ENCODE measurements around the gene RNF223.
"Not testable (repeated sequence)": the region's sequence is repeated elsewhere in the genome, so short reads cannot be mapped to it uniquely, and the experiment has no call there.

The RNF223 gene

GRCh38 chr1:1044455-1045078 lies 29.5 kb downstream of the RNF223 start:
- DNase-seq (ENCODE audit: low spot score) = no peak

DNA sequence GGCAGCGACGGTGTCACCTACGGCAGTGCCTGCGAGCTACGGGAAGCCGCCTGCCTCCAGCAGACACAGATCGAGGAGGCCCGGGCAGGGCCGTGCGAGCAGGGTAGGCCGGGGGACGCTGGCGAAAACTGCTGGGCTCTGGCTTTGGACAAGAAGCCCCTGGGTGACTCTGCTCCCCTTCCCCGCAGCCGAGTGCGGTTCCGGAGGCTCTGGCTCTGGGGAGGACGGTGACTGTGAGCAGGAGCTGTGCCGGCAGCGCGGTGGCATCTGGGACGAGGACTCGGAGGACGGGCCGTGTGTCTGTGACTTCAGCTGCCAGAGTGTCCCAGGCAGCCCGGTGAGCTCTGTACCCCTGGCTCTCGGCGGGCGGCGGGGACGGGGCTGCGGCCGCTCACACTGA lies 30.2 kb downstream of the RNF223 start:
- no peak for DNase-seq (ENCODE audit: low spot score)

DNA sequence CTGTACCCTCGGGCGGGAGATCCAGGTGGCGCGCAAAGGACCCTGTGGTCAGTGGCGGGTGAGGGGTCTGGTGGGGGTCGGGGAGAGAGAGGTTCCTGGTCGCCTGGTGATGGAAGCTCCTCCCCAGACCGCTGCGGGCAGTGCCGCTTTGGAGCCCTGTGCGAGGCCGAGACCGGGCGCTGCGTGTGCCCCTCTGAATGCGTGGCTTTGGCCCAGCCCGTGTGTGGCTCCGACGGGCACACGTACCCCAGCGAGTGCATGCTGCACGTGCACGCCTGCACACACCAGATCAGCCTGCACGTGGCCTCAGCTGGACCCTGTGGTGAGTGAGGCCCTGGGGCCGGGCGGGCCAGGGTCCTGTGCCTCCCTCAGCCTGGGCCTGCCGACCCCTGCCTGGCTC lies 30.7 kb downstream of the RNF223 start:
- no peak for DNase-seq (ENCODE audit: low spot score)

GRCh38 chr1:1042835-1043234 lies 31.3 kb downstream of the RNF223 start:
- DNase-seq (ENCODE audit: low spot score) = no peak

DNA sequence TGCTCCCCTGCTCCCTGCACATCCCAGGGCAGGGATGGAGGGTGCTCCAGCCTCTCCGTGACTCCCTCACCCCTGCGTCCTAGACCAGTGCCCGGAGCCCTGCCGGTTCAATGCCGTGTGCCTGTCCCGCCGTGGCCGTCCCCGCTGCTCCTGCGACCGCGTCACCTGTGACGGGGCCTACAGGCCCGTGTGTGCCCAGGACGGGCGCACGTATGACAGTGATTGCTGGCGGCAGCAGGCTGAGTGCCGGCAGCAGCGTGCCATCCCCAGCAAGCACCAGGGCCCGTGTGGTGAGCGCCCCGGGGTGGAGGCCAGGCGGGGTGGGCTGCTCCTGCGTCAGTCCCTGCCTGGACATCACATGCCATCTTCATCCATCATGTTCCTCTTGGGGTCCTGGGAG lies 32.2 kb downstream of the RNF223 start:
- no peak for DNase-seq (ENCODE audit: low spot score)

GRCh38 chr1:1041092-1041523 lies 33.0 kb downstream of the RNF223 start:
- no peak for DNase-seq (ENCODE audit: low spot score)

DNA sequence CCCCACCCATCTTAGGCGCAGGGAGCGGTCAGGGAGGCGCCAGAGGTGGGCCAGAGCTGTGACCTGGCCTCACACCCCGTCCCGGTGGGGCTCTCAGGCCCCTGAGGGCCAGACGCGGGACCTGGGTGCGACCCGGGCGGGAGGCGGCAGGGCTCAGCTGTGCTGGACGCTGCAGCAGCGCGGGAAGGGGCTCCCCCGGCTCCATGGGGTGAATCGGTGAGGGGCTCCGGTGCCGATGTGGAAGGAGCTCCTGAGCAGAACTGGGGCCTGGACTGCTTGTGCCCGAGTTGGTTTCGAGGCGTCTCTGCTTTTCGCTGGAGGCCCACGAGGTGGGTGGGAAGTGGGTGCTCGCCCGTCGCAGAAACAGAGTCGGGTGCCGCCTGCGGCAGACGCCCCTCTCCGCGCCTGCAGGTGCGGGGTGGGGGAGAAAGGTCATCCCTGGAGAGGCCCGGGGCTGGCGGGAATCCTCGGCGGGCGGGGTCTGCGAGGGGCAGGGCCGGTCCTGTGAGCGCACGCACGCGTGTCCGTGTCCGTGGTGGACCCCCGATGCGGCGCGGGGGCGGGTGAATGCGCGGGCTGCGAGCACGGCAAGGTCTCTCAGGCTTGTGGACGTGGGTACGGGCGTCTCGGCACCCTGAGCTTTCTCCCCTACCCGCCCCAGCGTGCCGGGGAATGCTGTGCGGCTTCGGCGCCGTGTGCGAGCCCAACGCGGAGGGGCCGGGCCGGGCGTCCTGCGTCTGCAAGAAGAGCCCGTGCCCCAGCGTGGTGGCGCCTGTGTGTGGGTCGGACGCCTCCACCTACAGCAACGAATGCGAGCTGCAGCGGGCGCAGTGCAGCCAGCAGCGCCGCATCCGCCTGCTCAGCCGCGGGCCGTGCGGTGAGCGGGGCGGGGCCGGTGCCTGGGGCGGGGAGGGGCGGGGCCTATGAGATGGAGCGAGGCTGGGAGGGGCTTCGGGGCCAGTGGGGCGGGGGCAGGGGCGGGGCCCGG lies 33.8 kb downstream of the RNF223 start:
- DNase-seq (ENCODE audit: low spot score) = peak; percentile 70

GRCh38 chr1:1039145-1039910 lies 34.8 kb downstream of the RNF223 start:
- no peak for DNase-seq (ENCODE audit: low spot score)

DNA sequence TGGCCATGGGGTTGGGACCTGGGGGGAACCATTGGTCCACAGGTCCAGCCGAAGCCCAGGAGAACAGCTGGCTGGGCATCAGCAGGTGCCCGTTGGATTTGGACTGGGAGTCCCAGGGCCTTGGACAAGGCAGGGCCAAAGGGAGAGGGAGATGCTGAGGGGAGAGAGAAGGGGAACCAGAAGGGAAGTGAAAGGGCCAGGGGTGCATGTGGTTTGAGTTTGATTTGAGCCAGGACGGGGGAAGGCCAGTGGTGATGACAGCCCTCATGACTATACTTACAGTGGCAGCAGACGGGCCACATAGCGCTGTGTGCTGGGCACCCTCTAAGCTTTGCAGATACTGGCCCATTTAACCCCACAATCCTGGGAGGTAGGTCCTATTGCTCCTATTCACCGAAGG lies 35.4 kb downstream of the RNF223 start:
- DNase-seq (ENCODE audit: low spot score) = no peak

DNA sequence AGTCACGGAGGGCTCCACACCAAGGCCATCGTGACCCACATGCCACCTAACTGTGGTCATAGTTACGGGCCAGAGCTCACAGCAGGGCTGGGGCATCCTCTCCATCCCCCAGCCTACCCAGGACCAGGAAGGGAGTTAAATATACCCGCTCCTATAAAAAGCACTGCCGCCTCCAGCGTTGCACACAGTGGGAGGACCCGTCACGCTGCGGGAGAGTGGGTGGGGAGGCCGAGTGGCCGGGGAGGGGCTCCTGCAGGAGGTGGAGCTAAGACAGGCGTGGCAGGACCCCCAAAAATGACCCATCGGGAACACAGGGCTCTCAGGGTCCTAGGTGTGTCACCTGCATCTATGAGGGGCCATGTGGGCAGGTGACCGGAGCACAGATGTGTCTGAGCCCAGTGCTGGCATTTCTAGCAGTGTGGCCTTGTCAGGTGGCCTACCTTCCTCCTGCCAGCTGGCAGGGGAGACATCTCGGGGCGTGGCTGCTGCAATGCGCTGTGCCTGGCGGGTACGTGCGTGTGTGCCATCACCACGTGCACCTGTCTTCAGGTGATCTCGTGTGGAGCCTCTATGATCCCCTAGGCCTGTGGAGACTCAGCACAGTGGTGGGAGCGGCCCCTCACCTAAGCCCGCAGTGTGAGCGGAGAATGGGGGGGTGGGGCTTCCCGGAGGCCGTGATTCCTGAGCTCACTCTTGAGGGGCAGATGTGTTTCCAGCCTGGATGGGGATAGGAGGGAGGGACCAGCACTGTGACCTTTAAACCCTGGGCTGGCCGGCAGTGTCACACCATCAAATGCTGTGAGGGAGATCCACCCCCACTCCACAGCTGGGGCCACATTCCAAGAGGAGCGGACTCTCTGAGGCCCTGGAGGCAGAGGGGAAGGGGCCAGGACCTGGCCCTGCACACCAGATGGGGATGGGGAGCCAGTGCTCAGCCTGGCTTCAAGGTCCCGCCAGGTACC lies 36.5 kb downstream of the RNF223 start:
- DNase-seq (ENCODE audit: low spot score) = no peak

- no peak for DNase-seq (ENCODE audit: low spot score)
Observed at GRCh38 chr1:1035291-1035943, 38.7 kb downstream of the RNF223 start.

GRCh38 chr1:1034439-1034781 lies 39.7 kb downstream of the RNF223 start:
- DNase-seq (ENCODE audit: low spot score) = no peak

- DNase-seq (ENCODE audit: low spot score) = no peak
Observed at GRCh38 chr1:1033731-1034438, 40.2 kb downstream of the RNF223 start.

- peak; percentile 83 for DNase-seq (ENCODE audit: low spot score)
Observed at GRCh38 chr1:1033009-1033587, 41.0 kb downstream of the RNF223 start.

DNA sequence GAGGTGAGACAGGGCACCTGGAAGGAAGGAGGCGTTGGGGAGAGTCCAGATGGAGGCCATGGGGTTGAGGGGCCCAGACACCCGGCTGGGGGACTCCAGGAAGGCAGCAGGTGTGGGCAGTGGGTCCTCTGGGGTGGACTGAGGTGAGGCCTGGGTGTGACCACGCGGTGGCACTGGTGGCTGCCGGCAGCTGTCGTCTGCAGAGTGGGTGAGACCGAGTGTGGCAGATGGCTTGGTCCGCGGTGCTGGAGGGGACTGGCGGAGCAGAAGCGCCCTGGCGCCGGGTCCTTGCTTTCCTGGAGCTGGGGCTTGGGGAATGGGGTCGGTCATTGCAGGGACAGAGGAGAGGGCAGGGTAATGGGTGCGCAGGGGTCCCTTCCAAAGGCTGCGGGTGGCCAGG lies 41.7 kb downstream of the RNF223 start:
- DNase-seq (ENCODE audit: low spot score) = no peak

DNA sequence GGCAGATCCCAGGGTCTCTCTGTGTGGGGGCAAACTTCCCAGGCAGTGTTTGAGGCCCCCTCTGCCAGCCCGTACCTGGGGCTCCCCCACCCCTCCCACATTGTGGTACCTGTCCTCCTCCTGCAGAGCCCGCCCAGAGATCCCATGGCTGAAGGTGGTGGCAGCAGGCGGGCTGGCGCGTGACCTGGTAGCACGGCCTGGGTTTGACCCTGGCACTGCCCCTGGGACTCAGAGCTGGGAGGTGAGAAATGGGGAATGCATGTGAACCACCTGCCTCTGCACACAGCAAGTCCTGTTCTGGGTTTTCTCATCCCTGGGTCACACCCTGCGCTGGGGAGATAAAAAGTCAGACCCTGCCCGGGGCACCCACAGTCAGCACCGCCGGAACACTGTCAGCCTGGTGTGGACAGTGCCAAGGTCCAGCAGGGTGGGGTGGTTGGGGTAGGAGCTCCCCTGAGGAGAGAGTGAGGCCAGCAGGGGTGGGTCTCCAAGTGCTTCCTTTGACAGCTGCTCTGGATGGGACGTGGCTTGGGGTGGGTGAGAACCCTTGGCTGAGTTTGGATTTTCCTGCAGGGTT lies 42.4 kb downstream of the RNF223 start:
- no peak for DNase-seq (ENCODE audit: low spot score)

GRCh38 chr1:1030867-1031658 lies 43.0 kb downstream of the RNF223 start:
- not testable (repeated sequence) for DNase-seq (ENCODE audit: low spot score)

- no peak for DNase-seq (ENCODE audit: low spot score)
Observed at GRCh38 chr1:1027791-1028190, 46.3 kb downstream of the RNF223 start.
